Stimulated activated CD8-positive, alpha-beta memory T cell treated with anti-CD3 and anti-CD28 coated beads, Interleukin-12 subunit alpha, Interleukin-12 subunit beta, amount 100 ng/mL, for 4 hours (primary cell): ENCODE measurements around the gene PLA2G6.
"Not testable (repeated sequence)": the region's sequence is repeated elsewhere in the genome, so short reads cannot be mapped to it uniquely, and the experiment has no call there.

ENCODE experiments used
- DNase-seq: peaks from one replicate; pipeline ENCODE4 v3.0.0-alpha.2; 2020; ENCODE audit warnings: low read depth

The PLA2G6 gene

GRCh38 chr22:38191731-38192474, 10.3 kb upstream of the PLA2G6 start:
- DNase-seq, result no peak

- DNase-seq, result no peak
Measured at GRCh38 chr22:38191055-38191454, 9.4 kb upstream of the PLA2G6 start.

- DNase-seq, result no peak
Measured at GRCh38 chr22:38190581-38190980, 9.0 kb upstream of the PLA2G6 start.

- DNase-seq, result no peak
Measured at GRCh38 chr22:38189104-38189503, 7.5 kb upstream of the PLA2G6 start.

GRCh38 chr22:38187413-38188212, 6.0 kb upstream of the PLA2G6 start:
- DNase-seq, result no peak

GRCh38 chr22:38186429-38186828, 4.8 kb upstream of the PLA2G6 start:
- no peak for DNase-seq

- no peak for DNase-seq
Measured at GRCh38 chr22:38184788-38185187, 3.2 kb upstream of the PLA2G6 start.

GRCh38 chr22:38180841-38181452, 683 bp downstream of the PLA2G6 start:
- DNase-seq, result no peak

GRCh38 chr22:38178605-38178937, 3.1 kb downstream of the PLA2G6 start:
- not testable (repeated sequence) for DNase-seq

- no peak for DNase-seq
Measured at GRCh38 chr22:38177926-38178604, 3.6 kb downstream of the PLA2G6 start.

GRCh38 chr22:38177571-38177925, 4.1 kb downstream of the PLA2G6 start:
- not testable (repeated sequence) for DNase-seq

GRCh38 chr22:38177044-38177443, 4.6 kb downstream of the PLA2G6 start:
- no peak for DNase-seq

- DNase-seq, result peak; percentile 34
Measured at GRCh38 chr22:38176170-38176741, 5.4 kb downstream of the PLA2G6 start.

GRCh38 chr22:38175206-38176118, 6.2 kb downstream of the PLA2G6 start:
- DNase-seq, result no peak

- no peak for DNase-seq
Measured at GRCh38 chr22:38174626-38175025, 7.0 kb downstream of the PLA2G6 start.

- no peak for DNase-seq
Measured at GRCh38 chr22:38173641-38173906, 8.1 kb downstream of the PLA2G6 start.

GRCh38 chr22:38172832-38173640, 8.6 kb downstream of the PLA2G6 start:
- DNase-seq, result peak; percentile 54

- DNase-seq, result no peak
Measured at GRCh38 chr22:38171927-38172831, 9.5 kb downstream of the PLA2G6 start.

- DNase-seq, result no peak
Measured at GRCh38 chr22:38170469-38170868, 11.2 kb downstream of the PLA2G6 start.

GRCh38 chr22:38169116-38169515, 12.5 kb downstream of the PLA2G6 start:
- no peak for DNase-seq
